Fibroblast of villous mesenchyme (primary cell): ENCODE measurements around the gene ESPN. TPM values are rescaled to one million over a fixed set of nuclear protein-coding genes. Genes with fewer than 3 reads are reported as not detected.

Source experiments
- DNase-seq: peaks from one replicate; pipeline ENCODE4 v3.0.0-alpha.2; 2010; ENCODE audit warnings: low read depth
- H3K4me3 ChIP-seq: 2 replicates; pipeline ENCODE4 v1.5.1; 2011; ENCODE audit warnings: low read depth, mild to moderate bottlenecking, low read length
- CTCF ChIP-seq: IDR thresholded peaks from 2 replicates; pipeline ENCODE4 v1.5.1; 2012; ENCODE audit warnings: low read depth, mild to moderate bottlenecking, low read length; ENCODE audit not compliant: insufficient read depth
- small RNA-seq: library from RNA; depleted of rRNA; stranded (forward); fragments of <200 nt; gene quantifications from one replicate; pipeline ENCODE3, GENCODE V24; 2012
- total RNA-seq: library from RNA; depleted of rRNA; stranded (reverse); fragments of >200 nt; gene quantifications from 2 replicates; pipeline ENCODE4 v1.2.3, GENCODE V29; 2012

Gene ESPN
- total RNA-seq, 1 donor = not detected

GRCh38 chr1:6508816-6509189 lies 84.2 kb downstream of the ESPN start:
- no peak for DNase-seq
- TF ChIP-seq CTCF = no peak
- H3K4me3 ChIP-seq = no peak overlapping the region

- DNase-seq = no peak
- H3K4me3 ChIP-seq = no peak overlapping the region
- no peak for TF ChIP-seq CTCF
These were observed 84.8 kb downstream of the ESPN start for GRCh38 chr1:6509220-6509918.

- no peak overlapping the region for H3K4me3 ChIP-seq
- no peak for DNase-seq
- no peak for TF ChIP-seq CTCF
These were observed 85.3 kb downstream of the ESPN start for GRCh38 chr1:6509919-6510291.

- DNase-seq = no peak
- TF ChIP-seq CTCF = no peak
- H3K4me3 ChIP-seq = no peak overlapping the region
These were observed 85.9 kb downstream of the ESPN start for GRCh38 chr1:6510493-6510892.

Small RNA genes within 50 kb of the gene (small RNA-seq; reads per million reads assigned to genes)
- gene MIR4252 = not detected

Other genes with a start within 250 kb of the ESPN start
- gene CHD5, start 244.5 kb upstream of the ESPN start, total RNA-seq = under 0.01 TPM in 2 replicates
- gene RPL22, start 225.2 kb upstream of the ESPN start, total RNA-seq = 80.5 and 97.6 TPM in 2 replicates
- 27.7 and 110 TPM in 2 replicates for gene RNF207, start 218.7 kb upstream of the ESPN start, total RNA-seq
- gene ICMT, start 188.8 kb upstream of the ESPN start, total RNA-seq = 64.1 and 99.7 TPM in 2 replicates
- gene HES3, start 180.6 kb upstream of the ESPN start, total RNA-seq = not detected in 2 replicates
- 5.2 and 5.8 TPM in 2 replicates for gene GPR153, start 163.7 kb upstream of the ESPN start, total RNA-seq
- gene ACOT7, start 31.0 kb upstream of the ESPN start, total RNA-seq = 16.1 and 17.3 TPM in 2 replicates
- gene HES2, start 4.9 kb upstream of the ESPN start, total RNA-seq = 0.43 TPM in 1 of 2 replicates, not detected in the other
- 2.9 and 3.9 TPM in 2 replicates for gene TNFRSF25, start 41.4 kb downstream of the ESPN start, total RNA-seq
- gene PLEKHG5, start 66.9 kb downstream of the ESPN start, total RNA-seq = 7.4 and 11.2 TPM in 2 replicates
- 30.9 and 39.3 TPM in 2 replicates for gene NOL9, start 129.7 kb downstream of the ESPN start, total RNA-seq
- gene TAS1R1, start 130.5 kb downstream of the ESPN start, total RNA-seq = under 0.01 TPM in 1 of 2 replicates, not detected in the other
- gene ZBTB48, start 155.2 kb downstream of the ESPN start, total RNA-seq = 10.0 and 10.8 TPM in 2 replicates
- gene KLHL21, start 178.1 kb downstream of the ESPN start, total RNA-seq = 49.0 and 51.8 TPM in 2 replicates
- gene PHF13, start 189.0 kb downstream of the ESPN start, total RNA-seq = 16.8 TPM in 2 replicates
- gene THAP3, start 200.1 kb downstream of the ESPN start, total RNA-seq = 18.7 and 19.4 TPM in 2 replicates